Breast epithelium (tissue), 4 donors: ENCODE measurements around the gene DPEP3. TPM values are rescaled to one million over a fixed set of nuclear protein-coding genes. Genes with fewer than 3 reads are reported as not detected.

Source experiments
- DNase-seq, 2 donors: peaks; one replicate each; pipeline ENCODE4 v3.0.0-alpha.2; 2019; ENCODE audit warnings: low spot score in 2 of 2
- H3K27ac ChIP-seq, 2 donors: fragments of 200-600 bp; sonication (generic) in 1 of 2; one replicate each; pipeline ENCODE4 v1.5.1; 2016 to 2019; ENCODE audit warnings: mild to moderate bottlenecking in 1 of 2
- H3K27me3 ChIP-seq, 2 donors: fragments of 200-600 bp; sonication (generic) in 1 of 2; one replicate each; pipeline versions ENCODE4 v1.5.1 to v1.6.0; 2017 to 2019; ENCODE audit warnings: control low read depth in 1 of 2, mild to moderate bottlenecking in 1 of 2
- H3K36me3 ChIP-seq: fragments of 200-600 bp; one replicate; pipeline ENCODE4 v1.5.1; 2019
- H3K4me1 ChIP-seq, 2 donors: fragments of 200-600 bp; sonication (generic); one replicate each; pipeline ENCODE4 v1.5.1; 2016 to 2019; ENCODE audit warnings: control low read depth in 1 of 2
- H3K4me3 ChIP-seq, 3 donors: fragments of 200-600 bp; sonication (generic); 1 replicate in 2 of 3; 2 replicates in 1 of 3; pipeline ENCODE4 v1.5.1; 2016 to 2019; ENCODE audit warnings: mild to moderate bottlenecking in 3 of 3, moderate library complexity in 2 of 3
- H3K9me3 ChIP-seq, 2 donors: fragments of 200-600 bp; sonication (generic) in 1 of 2; one replicate each; pipeline ENCODE4 v1.5.1; 2016 to 2019; ENCODE audit warnings: control low read depth in 1 of 2
- CTCF ChIP-seq, 3 donors: fragments of 450-650 bp; IDR thresholded peaks; one replicate each; pipeline ENCODE4 v1.5.1; 2016 to 2017; ENCODE audit warnings: antibody characterized with exemption in 3 of 3, mild to moderate bottlenecking in 3 of 3, moderate library complexity in 3 of 3
- POLR2A ChIP-seq: fragments of 450-650 bp; IDR thresholded peaks from one replicate; pipeline ENCODE4 v1.6.1; 2016; ENCODE audit warnings: antibody characterized with exemption, mild to moderate bottlenecking, moderate library complexity
- POLR2AphosphoS5 ChIP-seq, 3 donors: sonication (generic); formaldehyde crosslinking; IDR thresholded peaks; one replicate each; pipeline ENCODE4 v1.6.1; 2017; ENCODE audit warnings: antibody characterized with exemption in 3 of 3
- intact Hi-C: fragments of 100-400 bp; cut with DNase I; formaldehyde crosslinking; loops from one replicate; pipeline ENCODE4 v1.15.1; 2023; ENCODE audit warnings: low total_unique reads
- total RNA-seq, 3 donors: library from RNA; depleted of rRNA; stranded (reverse); fragments of >200 nt; gene quantifications; one replicate each; pipeline ENCODE4 v1.1.0, GENCODE V29; 2016

DPEP3 gene
- total RNA-seq, 3 donors from 2014 or later: 0.29 TPM; not detected in 2

DNA sequence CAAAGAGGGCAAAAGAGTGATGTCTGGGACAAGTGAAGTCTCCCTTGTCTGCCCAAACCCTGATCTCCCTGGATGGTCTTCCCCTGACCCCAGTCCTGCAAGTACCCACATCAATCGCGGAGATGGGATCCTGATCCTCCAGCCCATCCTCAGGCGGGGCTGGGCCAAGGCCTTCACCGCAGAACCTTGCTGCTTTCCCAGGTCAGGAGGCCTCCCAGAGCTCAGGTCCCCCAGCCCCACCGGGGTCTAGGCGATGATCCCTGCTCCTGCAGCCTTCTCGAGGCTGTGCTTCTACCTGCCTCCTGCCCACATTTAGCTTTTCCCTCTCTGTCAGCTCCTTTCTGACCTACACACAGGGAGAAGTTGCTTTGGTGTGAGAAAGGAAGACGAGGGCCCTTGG, 18.2 kb downstream of the DPEP3 start:
- Histone ChIP-seq H3K27me3 (no peaks in the 10 kb centered on the region), H3K36me3 (no peaks in the 10 kb centered on the region), H3K4me1 (peaks cover 25 to 33% of the 10 kb centered on the region in 2 donors), H3K9me3 (no peaks in the 10 kb centered on the region), H3K27ac (peak overlapping the region; percentile 68 to 90), H3K4me3 (peak overlapping the region in 1 of 3 donors; percentile 41)
- no peak for TF ChIP-seq CTCF (IDR thresholded peaks at IDR 0.05)
- no peak for DNase-seq
- intact Hi-C loops: no loop called here

DNA sequence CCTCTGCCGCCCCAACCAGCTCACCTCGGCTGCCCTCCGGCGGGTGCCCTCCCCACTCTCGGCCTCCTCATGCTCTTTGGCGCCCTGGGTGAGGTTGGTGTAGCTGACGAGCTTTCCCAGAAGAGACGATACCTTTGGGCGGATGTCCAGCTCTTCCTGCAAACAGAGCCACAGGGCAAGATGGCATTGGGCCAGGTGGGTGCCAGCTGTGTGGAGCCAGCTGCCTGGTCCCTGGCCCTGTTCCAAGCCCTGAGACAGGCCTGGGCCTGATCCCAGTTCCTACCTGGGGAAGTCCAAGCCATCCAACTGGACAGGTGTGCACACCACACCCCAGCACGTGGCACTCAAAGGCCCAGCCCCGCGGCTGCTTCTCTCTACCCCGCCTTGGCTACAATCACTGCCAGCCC, 18.7 kb downstream of the DPEP3 start:
- peak overlapping the region; percentile 68 to 90 for H3K27ac ChIP-seq
- intact Hi-C loops: no loop called here
- H3K4me3 ChIP-seq: peak overlapping the region in 1 of 3 donors; percentile 6
- TF ChIP-seq POLR2A (no peak), CTCF (IDR thresholded peaks at IDR 0.05) (peak in 1 of 3 donors; percentile 32), POLR2AphosphoS5 (IDR thresholded peaks at IDR 0.05) (peak; percentile 58 to 91 (median 89))
- no peaks in the 10 kb centered on the region for H3K9me3 ChIP-seq
- H3K36me3 ChIP-seq: no peaks in the 10 kb centered on the region
- DNase-seq: peak; percentile 96 to 98
- no peaks in the 10 kb centered on the region for H3K27me3 ChIP-seq
- peaks cover 25 to 33% of the 10 kb centered on the region in 2 donors for H3K4me1 ChIP-seq

- H3K9me3 ChIP-seq: no peaks in the 10 kb centered on the region
- no peak overlapping the region for H3K4me3 ChIP-seq
- H3K36me3 ChIP-seq: no peaks in the 10 kb centered on the region
- DNase-seq: no peak
- H3K4me1 ChIP-seq: peaks cover 25 to 26% of the 10 kb centered on the region in 2 donors
- H3K27me3 ChIP-seq: no peaks in the 10 kb centered on the region
- intact Hi-C loops: no loop called here
- H3K27ac ChIP-seq: peak overlapping the region; percentile 38 to 90
- TF ChIP-seq POLR2A (no peak), CTCF (IDR thresholded peaks at IDR 0.05) (no peak), POLR2AphosphoS5 (IDR thresholded peaks at IDR 0.05) (peak in 1 of 3 donors; percentile 60)
Observed at GRCh38 chr16:67959536-67960329, 20.6 kb downstream of the DPEP3 start.

GRCh38 chr16:67957622-67958021, 22.7 kb downstream of the DPEP3 start:
- intact Hi-C loops: no loop called here
- Histone ChIP-seq H3K36me3 (no peaks in the 10 kb centered on the region), H3K27me3 (no peaks in the 10 kb centered on the region), H3K9me3 (no peaks in the 10 kb centered on the region), H3K27ac (peak overlapping the region in 1 of 2 donors; percentile 90), H3K4me3 (no peak overlapping the region), H3K4me1 (peaks cover 18 to 19% of the 10 kb centered on the region in 2 donors)
- DNase-seq: no peak
- TF ChIP-seq CTCF (IDR thresholded peaks at IDR 0.05) (no peak), POLR2AphosphoS5 (IDR thresholded peaks at IDR 0.05) (no peak), POLR2A (no peak)

DNA sequence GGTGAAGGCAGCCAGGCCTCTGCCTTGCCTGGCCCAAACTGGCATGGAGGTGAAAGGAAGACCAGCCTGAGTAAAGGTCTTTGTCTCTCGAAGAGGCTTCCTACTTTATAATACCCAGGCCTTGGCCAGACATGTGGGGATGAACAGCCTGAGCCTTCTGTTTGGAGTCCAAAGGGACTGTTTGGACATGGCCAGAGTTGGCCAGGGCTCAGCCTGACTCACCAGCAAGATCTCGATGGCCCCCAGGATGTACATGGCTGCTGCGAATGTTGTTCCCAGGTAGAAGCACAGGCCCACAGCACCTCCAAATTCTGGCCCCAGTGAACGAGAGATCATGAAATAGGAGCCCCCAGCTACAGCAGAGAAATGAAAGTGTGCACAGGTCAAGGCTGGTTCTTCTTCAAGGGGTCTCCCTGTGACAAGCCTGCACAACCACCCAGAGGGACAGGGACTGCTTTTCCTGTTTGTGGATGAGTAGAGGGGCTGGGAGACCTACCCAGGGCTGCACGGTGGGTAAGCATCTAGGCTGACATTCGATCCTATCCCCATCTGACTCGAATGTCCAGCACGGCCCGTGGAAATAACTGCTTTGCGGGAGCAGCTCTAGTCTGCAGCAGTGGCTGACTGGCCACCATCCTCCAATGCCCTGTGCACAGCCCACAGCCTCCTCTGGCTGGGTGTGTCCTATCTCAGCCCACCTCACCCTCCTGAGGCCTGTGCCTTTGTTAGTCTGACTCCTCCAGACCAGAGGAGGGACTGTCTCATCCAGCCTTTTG, 25.7 kb downstream of the DPEP3 start:
- DNase-seq: no peak
- no peak for TF ChIP-seq CTCF (IDR thresholded peaks at IDR 0.05)
- no peak for TF ChIP-seq POLR2A
- no peak for TF ChIP-seq POLR2AphosphoS5 (IDR thresholded peaks at IDR 0.05)
- Histone ChIP-seq H3K4me1 (peaks cover 0 to 3% of the 10 kb centered on the region in 2 donors), H3K27me3 (no peaks in the 10 kb centered on the region), H3K36me3 (no peaks in the 10 kb centered on the region), H3K4me3 (no peak overlapping the region), H3K27ac (peak overlapping the region in 1 of 2 donors; percentile 19), H3K9me3 (no peaks in the 10 kb centered on the region)
- intact Hi-C loops: no loop called here
